EL (cell line): ENCODE results near the gene NCAN.
A peak's percentile ranks its signal among the peaks of the same experiment; 100 is the strongest.
"Not testable (repeated sequence)": the region's sequence is repeated elsewhere in the genome, so short reads cannot be mapped to it uniquely, and the experiment has no call there.

Experiments used
- DNase-seq: peaks from one replicate; pipeline ENCODE4 v3.0.0-alpha.2; 2016

Gene NCAN

GRCh38 chr19:19211499-19212420, at the start of gene NCAN:
Gene NCAN, plus strand, starts transcription at chr19:19211958. Its CDS starts 4,996 bp downstream, at chr19:19216954.
- no peak for DNase-seq

- no peak for DNase-seq
These were observed 49.3 kb upstream of the NCAN start for GRCh38 chr19:19162495-19162894.

- DNase-seq, result no peak
These were observed 46.4 kb upstream of the NCAN start for GRCh38 chr19:19165396-19165795.

GRCh38 chr19:19167612-19168011, 44.1 kb upstream of the NCAN start:
- DNase-seq, result no peak

- DNase-seq, result no peak
These were observed 42.3 kb upstream of the NCAN start for GRCh38 chr19:19169236-19170052.

- DNase-seq, result peak; percentile 48
These were observed 41.5 kb upstream of the NCAN start, which contains the start of gene MEF2B for GRCh38 chr19:19170053-19170872. Gene MEF2B, minus strand, starts transcription at chr19:19170263. Its CDS starts 19,528 bp downstream, at chr19:19150735.

GRCh38 chr19:19170873-19171672, 40.7 kb upstream of the NCAN start:
- no peak for DNase-seq

GRCh38 chr19:19171821-19172532, 39.8 kb upstream of the NCAN start:
- peak; percentile 16 for DNase-seq

GRCh38 chr19:19173243-19173642, 38.5 kb upstream of the NCAN start:
- DNase-seq, result not testable (repeated sequence)

- DNase-seq, result no peak
These were observed 34.8 kb upstream of the NCAN start for GRCh38 chr19:19176950-19177349.

GRCh38 chr19:19179548-19180441, 32.0 kb upstream of the NCAN start:
- DNase-seq, result peak; percentile 19

- DNase-seq, result no peak
These were observed 30.2 kb upstream of the NCAN start for GRCh38 chr19:19181488-19181998.

GRCh38 chr19:19185853-19186740, 25.7 kb upstream of the NCAN start:
- peak; percentile 55 for DNase-seq

- no peak for DNase-seq
These were observed 25.0 kb upstream of the NCAN start for GRCh38 chr19:19186742-19187141.

GRCh38 chr19:19191768-19192077, 20.0 kb upstream of the NCAN start:
- DNase-seq, result no peak

GRCh38 chr19:19192078-19192882, 19.5 kb upstream of the NCAN start, which contains the start of the genes BORCS8 and RFXANK:
Gene BORCS8, minus strand, starts transcription at chr19:19192152. Its CDS starts 35 bp downstream, at chr19:19192117.
Gene RFXANK, plus strand, starts transcription at chr19:19192258. Its CDS starts 1,689 bp downstream, at chr19:19193947.
- peak; percentile 100 for DNase-seq

GRCh38 chr19:19192910-19193423, 18.8 kb upstream of the NCAN start:
- DNase-seq, result no peak

GRCh38 chr19:19193926-19194325, 17.8 kb upstream of the NCAN start:
- DNase-seq, result no peak
